ENCODE data around the gene ANOS1.

The ANOS1 gene

GRCh38 chrX:8484360-8484949, 247.5 kb downstream of the ANOS1 start:
- no peaks in the 10 kb centered on the region for H4K20me1 ChIP-seq (ENCODE audit: insufficient read depth, low read length)
- DNase-seq (no peak), ATAC-seq (ENCODE audit: insufficient read depth, low read depth) (no peak)
- H3K79me2 ChIP-seq (ENCODE audit: insufficient read depth, low read length) = no peaks in the 10 kb centered on the region
- H2AFZ ChIP-seq (ENCODE audit: low read depth, low read length) = no peak overlapping the region
- H3K36me3 ChIP-seq (ENCODE audit: insufficient read depth, low read length) = no peaks in the 10 kb centered on the region
- H3K4me1 ChIP-seq (ENCODE audit: insufficient read depth, low read length) = no peaks in the 10 kb centered on the region
- no peak for TF ChIP-seq CTCF (IDR thresholded peaks at IDR 0.05; ENCODE audit: borderline replicate concordance, extremely low read depth, low read length, poor library complexity, severe bottlenecking)
- TF ChIP-seq EZH2 (IDR thresholded peaks at IDR 0.05; ENCODE audit: borderline replicate concordance, low read depth, low read length, severe bottlenecking) = no peak
- no peak overlapping the region for H3K9ac ChIP-seq (ENCODE audit: low read depth, low read length)
- H3K27me3 ChIP-seq (ENCODE audit: insufficient read depth, low read length, poor library complexity) = no peaks in the 10 kb centered on the region
- H3K27ac ChIP-seq (ENCODE audit: low read length) = no peak overlapping the region
- H3K9me3 ChIP-seq (ENCODE audit: insufficient read depth, low read length, severe bottlenecking) = no peaks in the 10 kb centered on the region
- no peak overlapping the region for H3K4me2 ChIP-seq (ENCODE audit: insufficient read depth, low read length)
- no peak overlapping the region for H3K4me3 ChIP-seq (ENCODE audit: low read depth in 1 of 2, low read length in 2 of 2)

Measured in DND-41 (cell line).